Measurements from ENCODE around the gene NOS1AP. TPM values are rescaled to one million over a fixed set of nuclear protein-coding genes. Genes with fewer than 3 reads are reported as not detected.

NOS1AP gene
- total RNA-seq, 2 experiments from 2014 or later, result 0.18 TPM

DNA sequence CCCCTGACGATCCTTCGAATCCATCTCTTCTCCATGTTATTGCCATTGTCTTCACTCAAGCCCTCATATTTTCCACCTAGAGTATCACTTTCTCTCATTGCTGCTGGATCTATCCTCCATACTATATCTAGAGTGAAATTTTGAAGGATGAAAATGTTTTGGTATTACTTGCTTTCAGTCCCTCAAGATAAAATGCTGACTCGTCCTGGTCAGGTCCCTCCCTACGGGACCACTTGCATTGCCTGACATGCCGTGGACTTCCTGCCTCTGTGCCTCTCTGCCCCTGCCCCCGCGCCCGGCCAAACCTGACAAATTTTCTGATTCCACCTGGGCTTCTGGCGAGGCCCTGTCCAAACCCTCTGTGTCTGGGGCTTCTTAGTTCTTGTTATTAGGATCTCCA is 283.6 kb downstream of the NOS1AP start:
- Mint-ChIP-seq H3K36me3 (ENCODE audit: low read depth) (no peaks in the 10 kb centered on the region), H3K4me3 (no peak overlapping the region), H3K27me3 (peaks cover 5% of the 10 kb centered on the region), H3K4me1 (ENCODE audit: low read depth) (no peaks in the 10 kb centered on the region), H3K9me3 (no peaks in the 10 kb centered on the region), H3K27ac (no peak overlapping the region)
- CTCF ChIA-PET, result no interaction called here
- ATAC-seq (no peak), DNase-seq (no peak)
- TF ChIP-seq, protein P1, sequence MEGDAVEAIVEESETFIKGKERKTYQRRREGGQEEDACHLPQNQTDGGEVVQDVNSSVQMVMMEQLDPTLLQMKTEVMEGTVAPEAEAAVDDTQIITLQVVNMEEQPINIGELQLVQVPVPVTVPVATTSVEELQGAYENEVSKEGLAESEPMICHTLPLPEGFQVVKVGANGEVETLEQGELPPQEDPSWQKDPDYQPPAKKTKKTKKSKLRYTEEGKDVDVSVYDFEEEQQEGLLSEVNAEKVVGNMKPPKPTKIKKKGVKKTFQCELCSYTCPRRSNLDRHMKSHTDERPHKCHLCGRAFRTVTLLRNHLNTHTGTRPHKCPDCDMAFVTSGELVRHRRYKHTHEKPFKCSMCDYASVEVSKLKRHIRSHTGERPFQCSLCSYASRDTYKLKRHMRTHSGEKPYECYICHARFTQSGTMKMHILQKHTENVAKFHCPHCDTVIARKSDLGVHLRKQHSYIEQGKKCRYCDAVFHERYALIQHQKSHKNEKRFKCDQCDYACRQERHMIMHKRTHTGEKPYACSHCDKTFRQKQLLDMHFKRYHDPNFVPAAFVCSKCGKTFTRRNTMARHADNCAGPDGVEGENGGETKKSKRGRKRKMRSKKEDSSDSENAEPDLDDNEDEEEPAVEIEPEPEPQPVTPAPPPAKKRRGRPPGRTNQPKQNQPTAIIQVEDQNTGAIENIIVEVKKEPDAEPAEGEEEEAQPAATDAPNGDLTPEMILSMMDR (IDR thresholded peaks at IDR 0.05), result no peak
- POLR2A ChIA-PET, result no interaction called here
- intact Hi-C loops (cut with micrococcal nuclease), result no loop called here

DNA sequence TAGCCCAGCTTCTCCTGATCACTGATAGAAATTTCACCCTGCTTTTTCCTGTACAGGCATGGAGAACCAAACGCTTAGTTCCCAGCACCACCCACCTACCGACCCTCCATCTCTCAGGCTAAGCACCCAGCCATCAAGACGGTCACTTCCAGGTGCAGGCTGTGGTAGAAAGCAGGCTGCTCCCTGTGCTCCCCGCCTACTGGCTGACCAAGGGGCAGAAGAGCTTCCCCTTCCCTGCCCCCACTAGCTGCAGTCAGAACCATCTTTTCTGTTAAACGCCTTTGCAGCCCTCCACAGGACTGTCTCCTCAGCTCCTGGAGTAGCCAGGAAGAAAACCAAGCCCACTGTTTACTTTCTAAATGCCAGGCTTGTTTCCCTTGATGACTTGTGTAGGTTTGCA is 284.2 kb downstream of the NOS1AP start:
- no peaks in the 10 kb centered on the region for H3K4me1 Mint-ChIP-seq (ENCODE audit: low read depth)
- TF ChIP-seq, protein P1 (IDR thresholded peaks at IDR 0.05), result no peak
- intact Hi-C loops (cut with micrococcal nuclease), result no loop called here
- no peaks in the 10 kb centered on the region for H3K9me3 Mint-ChIP-seq
- H3K27ac Mint-ChIP-seq, result no peak overlapping the region
- ChIA-PET CTCF (no interaction called here), POLR2A (no interaction called here)
- no peaks in the 10 kb centered on the region for H3K36me3 Mint-ChIP-seq (ENCODE audit: low read depth)
- no peak overlapping the region for H3K4me3 Mint-ChIP-seq
- ATAC-seq (no peak), DNase-seq (no peak)
- H3K27me3 Mint-ChIP-seq, result peaks cover 5% of the 10 kb centered on the region

DNA sequence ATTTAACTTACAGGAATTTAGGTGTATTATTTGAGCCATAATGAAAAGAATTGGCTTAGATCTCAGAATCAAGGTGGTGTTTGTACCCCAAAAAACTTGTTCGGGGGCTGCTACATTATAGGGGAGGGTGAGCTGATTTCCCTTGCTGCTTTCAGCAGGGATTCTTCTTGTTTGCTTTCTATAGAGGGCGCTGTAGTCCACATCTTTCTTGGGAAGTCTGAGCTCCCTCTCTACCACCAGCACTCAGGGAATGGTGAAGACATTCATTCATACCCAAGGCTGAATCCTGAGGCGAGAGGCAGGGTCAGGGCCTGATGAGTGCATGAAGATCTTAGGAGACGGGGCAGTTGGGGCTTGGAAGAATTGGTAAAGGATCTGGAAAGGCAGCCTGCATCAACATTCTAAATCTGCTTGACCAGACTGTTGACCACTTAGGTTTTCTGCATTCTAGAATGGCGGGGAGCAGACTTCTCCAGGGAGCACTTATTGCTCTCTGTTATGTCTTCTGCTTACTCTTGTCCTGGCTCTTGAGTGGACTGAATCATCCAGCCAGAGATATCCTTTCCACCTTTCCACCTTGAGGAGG is 288.3 kb downstream of the NOS1AP start:
- Mint-ChIP-seq H3K27ac (no peak overlapping the region), H3K36me3 (ENCODE audit: low read depth) (no peaks in the 10 kb centered on the region), H3K27me3 (peaks cover 3% of the 10 kb centered on the region), H3K4me1 (ENCODE audit: low read depth) (no peaks in the 10 kb centered on the region), H3K9me3 (no peaks in the 10 kb centered on the region), H3K4me3 (no peak overlapping the region)
- DNase-seq, result no peak
- intact Hi-C loops (cut with micrococcal nuclease), result no loop called here
- ChIA-PET CTCF (interaction anchor here (1.1 to 1.6 kb wide), 3 partner anchors 8 to 25 kb away, joined by 3 to 5 read pairs (median 3); no protein-coding TSS in a partner anchor), POLR2A (interaction anchor here (0.6 kb wide), 1 partner anchor 191 kb away, joined by 3 read pairs; no protein-coding TSS in a partner anchor)
- ATAC-seq, result no peak
- TF ChIP-seq, protein P1 (IDR thresholded peaks at IDR 0.05), result peak; percentile 29

DNA sequence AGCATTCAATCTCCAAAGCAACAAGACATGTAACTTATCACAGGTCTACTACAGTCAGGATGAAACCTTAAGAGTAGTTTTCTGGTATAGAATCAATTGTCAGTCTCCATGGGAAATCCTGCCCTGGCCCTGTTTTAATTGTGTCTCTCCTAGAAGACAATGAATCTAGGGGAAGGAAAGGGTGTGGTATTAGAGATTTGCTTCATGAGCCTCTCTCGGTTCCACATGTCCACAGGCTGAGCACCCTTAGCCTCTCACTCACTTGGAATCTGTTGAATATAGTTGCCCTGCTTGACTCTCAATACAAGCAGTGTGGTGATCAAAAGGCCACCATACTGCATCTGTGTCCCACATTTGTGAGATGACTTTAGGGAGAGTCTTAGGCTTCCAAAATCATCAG is 289.4 kb downstream of the NOS1AP start:
- ChIA-PET POLR2A (no interaction called here), CTCF (no interaction called here)
- Mint-ChIP-seq H3K4me3 (no peak overlapping the region), H3K27me3 (peaks cover 3% of the 10 kb centered on the region), H3K27ac (no peak overlapping the region), H3K36me3 (ENCODE audit: low read depth) (no peaks in the 10 kb centered on the region), H3K9me3 (no peaks in the 10 kb centered on the region), H3K4me1 (ENCODE audit: low read depth) (no peaks in the 10 kb centered on the region)
- TF ChIP-seq, protein P1 (IDR thresholded peaks at IDR 0.05), result no peak
- no peak for ATAC-seq
- intact Hi-C loops (cut with micrococcal nuclease), result no loop called here
- no peak for DNase-seq

DNA sequence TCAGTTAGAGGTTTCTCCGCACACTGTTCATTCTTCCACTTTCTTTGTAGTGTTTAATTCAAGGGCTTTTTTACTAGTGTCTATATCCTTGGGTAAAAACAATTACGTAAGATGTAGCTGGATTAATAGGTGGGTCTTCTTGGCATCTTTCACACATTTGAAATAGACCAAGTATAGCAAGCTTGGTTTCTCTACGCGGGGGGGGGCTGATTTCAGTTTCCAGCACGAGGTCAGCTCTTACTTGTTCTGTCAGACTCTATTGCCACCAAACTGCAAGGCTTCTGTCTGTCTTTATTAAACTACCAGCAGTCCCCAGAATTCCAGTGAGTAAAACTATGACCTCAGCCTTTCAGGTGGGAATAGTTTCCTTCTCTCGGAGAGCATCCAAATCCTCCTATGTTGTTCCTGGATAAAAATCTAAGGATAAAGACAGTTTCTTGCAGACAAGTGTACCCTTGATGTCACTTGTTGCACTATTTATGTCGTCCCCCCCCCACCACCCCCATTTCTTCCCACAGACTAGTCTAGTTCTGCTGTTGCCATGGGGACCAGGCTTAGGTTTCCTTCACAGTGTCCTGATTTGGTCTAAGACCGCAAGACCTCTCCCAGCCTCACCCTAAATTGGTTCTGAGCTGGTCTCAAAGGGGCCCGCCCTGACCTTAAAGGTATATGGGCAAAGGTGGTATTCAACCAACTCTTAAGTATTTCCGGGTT is 290.2 kb downstream of the NOS1AP start:
- Mint-ChIP-seq H3K27me3 (peaks cover 3% of the 10 kb centered on the region), H3K9me3 (no peaks in the 10 kb centered on the region), H3K27ac (no peak overlapping the region), H3K4me1 (ENCODE audit: low read depth) (no peaks in the 10 kb centered on the region), H3K36me3 (ENCODE audit: low read depth) (no peaks in the 10 kb centered on the region), H3K4me3 (no peak overlapping the region)
- POLR2A ChIA-PET, result no interaction called here
- TF ChIP-seq, protein P1 (IDR thresholded peaks at IDR 0.05), result no peak
- DNase-seq, result no peak
- ATAC-seq, result no peak
- CTCF ChIA-PET, result no interaction called here
- intact Hi-C loops (cut with micrococcal nuclease), result no loop called here

Data from activated CD8-positive, alpha-beta T cell treated with anti-CD3 and anti-CD28 coated beads for 36 hours (primary cell).